GM19397 (cell line): ENCODE data around the gene LARP4B.

Experiments
- ATAC-seq: cut with Tn5 transposase; IDR thresholded peaks from one replicate; pipeline ENCODE4 v1.9.1; 2021; ENCODE audit warnings: mild to moderate bottlenecking, moderate library complexity; ENCODE audit not compliant: unreplicated experiment

Gene LARP4B

GRCh38 chr10:870564-871166, 60.8 kb downstream of the LARP4B start:
- no peak for ATAC-seq

- no peak for ATAC-seq
Observed at GRCh38 chr10:869171-869570, 62.3 kb downstream of the LARP4B start.

DNA sequence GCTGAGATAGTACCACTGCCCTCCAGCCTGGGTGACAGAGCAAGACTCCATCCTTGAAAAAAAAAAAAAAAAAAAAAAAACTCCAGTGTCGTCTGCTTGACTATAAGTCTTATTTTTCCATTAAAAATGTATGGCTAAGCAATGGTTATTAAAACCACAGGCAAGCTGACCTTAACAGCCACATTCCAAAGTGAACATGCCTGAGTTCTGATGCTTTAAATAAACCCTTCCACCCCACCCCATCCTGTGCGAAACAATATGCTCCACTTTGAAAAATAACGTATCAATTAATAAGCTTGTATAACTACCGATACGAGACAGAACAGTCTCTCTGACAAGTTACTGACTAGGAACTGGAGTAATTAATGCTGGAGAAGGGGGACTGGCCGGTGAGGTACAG, 63.7 kb downstream of the LARP4B start:
- ATAC-seq: no peak

DNA sequence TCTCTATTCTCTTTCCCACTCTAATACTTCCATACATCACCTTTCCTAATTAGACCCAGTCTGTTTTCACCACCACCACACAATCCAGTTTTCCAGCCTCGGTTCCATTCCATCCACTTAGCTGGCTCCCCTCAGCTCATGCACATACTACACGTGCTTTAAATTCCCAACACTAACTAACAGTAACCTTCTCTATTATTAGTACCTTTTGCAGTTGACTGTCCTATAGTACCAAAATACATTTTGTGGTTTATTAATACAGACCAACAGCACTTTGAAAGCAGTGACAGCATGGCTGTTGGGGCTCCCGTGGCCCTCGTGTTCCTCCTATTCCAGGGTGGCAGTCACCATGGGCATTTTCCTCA, 64.9 kb downstream of the LARP4B start:
- ATAC-seq: no peak

GRCh38 chr10:865924-866576, 65.5 kb downstream of the LARP4B start:
- no peak for ATAC-seq

GRCh38 chr10:865257-865656, 66.2 kb downstream of the LARP4B start:
- no peak for ATAC-seq

- ATAC-seq: no peak
Observed at GRCh38 chr10:860519-860918, 71.0 kb downstream of the LARP4B start.

- ATAC-seq: no peak
Observed at GRCh38 chr10:856416-857157, 74.9 kb downstream of the LARP4B start.

DNA sequence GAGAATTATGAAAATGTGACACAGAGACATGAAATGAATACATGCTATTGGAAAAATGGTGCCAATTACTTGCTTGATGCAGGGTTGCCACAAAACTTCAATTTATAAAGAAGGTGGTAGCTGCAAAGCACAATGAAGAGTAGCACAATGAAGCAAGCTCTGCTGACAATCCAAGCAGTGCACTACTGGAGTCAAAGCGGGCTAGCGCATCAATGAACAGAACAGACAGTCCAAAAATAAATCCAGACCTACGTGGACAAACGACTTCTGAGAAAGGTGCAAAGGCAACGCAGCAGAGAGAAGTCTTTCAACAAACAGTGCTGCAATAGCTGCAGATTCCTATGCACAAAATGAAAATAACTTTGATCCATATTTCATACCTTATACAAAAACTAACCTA, 75.8 kb downstream of the LARP4B start:
- ATAC-seq: no peak

- ATAC-seq: no peak
Observed at GRCh38 chr10:855079-855478, 76.4 kb downstream of the LARP4B start.

DNA sequence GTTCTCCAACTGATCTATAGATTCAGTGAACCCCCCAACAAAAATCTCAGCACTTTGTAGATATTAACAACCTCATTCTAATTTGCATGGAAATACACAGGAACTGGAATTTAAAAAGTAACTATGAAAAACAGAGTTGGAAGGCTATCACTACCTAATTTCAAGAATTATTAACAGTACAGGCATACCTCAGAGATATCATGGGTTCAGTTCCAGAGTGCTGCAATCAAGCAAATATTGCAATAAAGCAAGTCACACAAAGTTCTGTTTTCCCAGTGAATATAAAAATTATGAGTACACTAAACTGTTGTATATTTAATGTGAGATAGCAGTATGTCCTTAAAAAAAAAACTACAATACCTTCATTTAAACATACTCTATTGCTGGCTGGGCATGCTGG, 78.5 kb downstream of the LARP4B start:
- no peak for ATAC-seq

DNA sequence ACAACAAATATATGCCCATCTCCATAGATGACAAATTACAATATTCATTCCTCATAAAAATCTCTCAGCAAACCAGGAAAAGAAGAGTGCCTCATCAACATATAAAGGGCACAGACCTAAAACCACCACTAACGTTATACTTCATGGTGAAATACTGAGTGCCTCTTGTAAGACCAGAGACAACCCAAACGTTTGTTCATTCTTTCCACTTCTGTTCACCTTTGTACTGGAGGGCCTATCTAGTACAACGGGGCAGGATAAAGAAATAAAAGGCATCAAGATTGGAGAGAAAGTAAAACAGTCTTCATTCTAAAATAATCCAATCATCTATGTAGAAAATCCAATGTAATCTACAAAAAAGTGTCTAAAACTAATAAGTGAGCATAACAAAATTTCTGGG, 79.1 kb downstream of the LARP4B start:
- peak; percentile 26 for ATAC-seq

GRCh38 chr10:851901-852300, 79.6 kb downstream of the LARP4B start:
- peak; percentile 77 for ATAC-seq

GRCh38 chr10:850093-850492, 81.4 kb downstream of the LARP4B start:
- no peak for ATAC-seq

DNA sequence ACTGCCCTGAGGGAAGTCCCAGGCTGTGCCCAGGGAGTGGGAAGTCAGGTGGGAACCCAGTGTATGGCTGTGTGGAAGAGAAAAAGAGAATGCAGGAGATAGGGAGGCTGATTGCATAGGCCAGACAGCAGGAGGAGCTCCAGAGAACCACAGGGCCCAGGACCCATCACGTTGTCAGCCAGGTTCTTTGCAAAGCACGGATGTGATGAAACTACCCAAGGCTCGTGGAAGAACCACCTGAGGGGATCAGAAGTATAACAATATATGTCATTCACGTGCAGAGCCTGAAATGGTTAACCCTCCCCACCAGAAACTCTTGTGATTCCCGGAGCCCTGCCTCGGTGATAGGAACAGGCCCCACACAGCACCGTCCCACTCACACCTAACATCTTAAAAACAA, 83.6 kb downstream of the LARP4B start:
- no peak for ATAC-seq

DNA sequence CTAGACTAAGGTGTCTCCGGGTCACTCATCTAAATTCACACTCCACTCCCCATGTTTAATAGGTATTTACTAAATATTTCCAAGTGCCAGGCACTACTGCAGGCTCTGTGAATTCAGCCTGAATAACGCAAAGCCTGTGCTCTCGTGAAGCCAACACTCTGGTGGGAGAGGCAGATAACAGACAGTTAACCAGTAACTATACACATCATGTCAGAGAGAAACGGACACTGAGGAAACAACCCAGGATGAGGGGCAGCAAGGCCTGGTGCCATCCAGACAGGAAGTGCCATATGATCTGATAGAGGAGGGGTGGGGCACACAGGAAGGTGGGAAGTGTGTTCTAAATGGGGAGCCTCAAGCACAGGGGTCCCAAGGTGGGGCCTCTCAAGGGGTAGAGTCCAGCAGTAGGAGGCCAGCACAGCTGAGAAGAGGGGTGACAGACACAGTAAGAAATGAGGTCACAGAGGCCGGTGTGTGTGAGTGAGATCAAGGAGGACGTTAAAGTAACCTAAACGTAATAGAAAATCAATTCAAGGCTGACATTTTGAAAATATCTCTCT, 85.3 kb downstream of the LARP4B start:
- no peak for ATAC-seq

DNA sequence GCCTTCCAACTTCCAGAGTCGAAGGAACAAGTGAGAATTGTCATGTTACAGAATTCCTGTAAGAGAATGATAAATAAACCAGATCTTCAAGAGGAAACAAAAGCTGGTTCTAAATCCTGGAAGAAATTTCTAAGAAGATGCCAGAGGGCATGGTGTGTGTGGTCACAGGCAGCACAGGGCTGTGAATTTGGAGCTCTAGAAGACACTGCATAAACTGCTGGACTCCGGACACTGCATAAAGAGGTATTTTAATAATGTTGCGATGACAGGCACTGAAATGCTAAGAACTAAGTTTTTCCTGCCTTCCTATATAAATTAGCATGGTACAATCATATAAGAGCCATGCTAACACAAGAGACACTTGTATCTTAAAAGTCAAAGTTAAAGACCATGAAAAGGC, 86.0 kb downstream of the LARP4B start:
- ATAC-seq: no peak

DNA sequence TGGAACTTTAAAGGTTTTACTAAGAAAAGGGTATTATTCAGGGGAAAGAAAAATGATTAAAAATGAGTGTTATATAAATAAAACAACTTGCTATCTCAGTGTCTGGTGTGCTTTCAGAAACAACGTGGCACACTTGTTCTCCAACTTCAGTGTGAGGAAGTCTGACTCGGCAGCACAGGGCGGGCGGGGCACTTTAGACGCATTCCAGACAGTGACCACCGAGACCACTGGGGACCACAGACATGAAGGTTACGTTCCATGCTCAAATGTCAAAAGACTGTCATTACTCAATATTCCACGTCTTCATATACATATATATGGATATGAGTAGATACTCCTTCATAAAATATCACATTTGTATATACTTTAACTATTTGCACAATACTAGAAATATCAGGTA, 87.0 kb downstream of the LARP4B start:
- no peak for ATAC-seq

DNA sequence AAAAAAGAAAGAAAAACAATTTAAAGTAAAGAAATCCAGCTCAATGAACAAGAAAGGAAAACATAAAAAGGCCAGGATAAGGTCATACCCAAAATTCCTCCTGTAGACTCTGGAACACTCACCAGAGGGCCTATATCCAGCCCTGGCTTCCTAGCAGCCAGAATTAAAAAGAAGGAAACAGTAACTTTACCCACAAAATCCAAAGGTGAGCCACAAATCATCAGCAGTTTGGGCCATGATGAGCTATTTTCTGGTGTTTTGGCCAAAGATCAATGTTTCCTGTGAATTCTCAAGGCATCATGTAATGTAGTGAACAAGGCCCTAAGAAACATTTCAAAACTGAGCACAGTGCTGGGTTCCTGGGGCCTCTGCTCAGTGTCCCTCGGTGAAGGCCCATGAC, 87.8 kb downstream of the LARP4B start:
- no peak for ATAC-seq

DNA sequence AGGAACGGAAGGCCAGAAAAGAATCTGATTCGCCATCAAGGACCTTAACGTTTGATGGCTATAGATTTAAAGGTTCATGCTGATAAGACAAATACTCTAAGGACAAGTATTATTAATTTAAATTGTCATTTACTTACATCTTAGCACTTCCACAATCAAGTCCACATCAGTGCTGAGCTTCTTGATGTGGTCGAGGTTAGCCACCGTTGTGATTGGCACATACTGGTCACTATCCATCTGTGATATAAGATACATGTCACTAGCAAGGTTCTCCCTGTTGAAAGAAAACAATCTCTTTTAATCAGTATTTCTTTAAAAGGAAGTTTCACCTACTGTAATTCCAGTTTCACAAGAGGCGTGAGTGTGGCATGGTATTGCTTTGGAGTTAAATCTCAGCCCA, 88.7 kb downstream of the LARP4B start:
- ATAC-seq: no peak

- no peak for ATAC-seq
Observed at GRCh38 chr10:841535-841934, 90.0 kb downstream of the LARP4B start.

DNA sequence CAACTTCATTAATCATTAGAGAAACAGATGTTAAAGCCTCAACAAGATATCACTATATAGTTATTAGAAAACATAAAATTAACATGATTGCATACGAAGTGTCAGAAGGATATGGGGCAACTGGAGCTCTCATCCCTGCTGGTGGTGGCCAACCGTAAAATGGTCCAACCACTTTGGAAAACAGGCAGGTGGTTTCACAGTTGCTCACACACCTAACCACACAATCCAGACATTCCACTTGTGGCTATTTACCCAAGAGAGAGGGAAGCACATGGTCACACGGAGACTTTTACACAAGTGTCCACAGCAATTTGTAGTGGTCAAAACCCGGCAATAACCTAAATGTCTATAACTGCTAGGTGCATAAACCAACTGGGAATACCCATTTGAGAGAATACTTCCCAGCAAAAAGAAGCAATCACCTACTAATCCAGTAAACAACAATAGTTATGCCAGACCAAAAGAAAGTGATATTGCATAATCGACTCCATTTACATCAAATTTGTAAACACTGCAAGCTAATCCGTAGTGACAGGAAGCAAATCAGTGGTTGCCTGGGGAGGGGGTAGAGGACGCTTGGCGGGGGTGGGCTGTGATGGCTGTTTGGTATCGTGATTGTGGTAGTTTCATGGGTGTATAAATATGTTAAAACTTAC, 91.8 kb downstream of the LARP4B start:
- no peak for ATAC-seq
